GM21619 (cell line): ENCODE data around the gene PPP4R3A.
"Not testable (repeated sequence)": the region's sequence is repeated elsewhere in the genome, so short reads cannot be mapped to it uniquely, and the experiment has no call there.

Experiments used
- ATAC-seq: cut with Tn5 transposase; IDR thresholded peaks from one replicate; pipeline ENCODE4 v1.9.1; 2021; ENCODE audit not compliant: unreplicated experiment

The PPP4R3A gene

GRCh38 chr14:91444335-91445020 lies 65.6 kb downstream of the PPP4R3A start:
- no peak for ATAC-seq

- no peak for ATAC-seq
Observed at GRCh38 chr14:91439345-91439744, 70.8 kb downstream of the PPP4R3A start.

GRCh38 chr14:91438845-91439244 lies 71.3 kb downstream of the PPP4R3A start:
- no peak for ATAC-seq

GRCh38 chr14:91436266-91436665 lies 73.8 kb downstream of the PPP4R3A start:
- not testable (repeated sequence) for ATAC-seq

- no peak for ATAC-seq
Observed at GRCh38 chr14:91429385-91429784, 80.7 kb downstream of the PPP4R3A start.

GRCh38 chr14:91428931-91429330 lies 81.2 kb downstream of the PPP4R3A start:
- not testable (repeated sequence) for ATAC-seq

- ATAC-seq, result not testable (repeated sequence)
Observed at GRCh38 chr14:91425531-91425944, 84.6 kb downstream of the PPP4R3A start.

- ATAC-seq, result no peak
Observed at GRCh38 chr14:91424813-91425530, 85.1 kb downstream of the PPP4R3A start.

GRCh38 chr14:91420686-91421085 lies 89.4 kb downstream of the PPP4R3A start:
- no peak for ATAC-seq

GRCh38 chr14:91419451-91419850 lies 90.7 kb downstream of the PPP4R3A start:
- no peak for ATAC-seq

- ATAC-seq, result no peak
Observed at GRCh38 chr14:91419044-91419397, 91.1 kb downstream of the PPP4R3A start.

- ATAC-seq, result peak; percentile 22
Observed at GRCh38 chr14:91418387-91419043, 91.6 kb downstream of the PPP4R3A start.

- peak; percentile 13 for ATAC-seq
Observed at GRCh38 chr14:91417983-91418386, 92.1 kb downstream of the PPP4R3A start.

GRCh38 chr14:91417120-91417982 lies 92.8 kb downstream of the PPP4R3A start, which contains the start of gene CCDC88C:
CCDC88C (minus strand) TSS chr14:91417820; CDS start chr14:91417690, 130 bp downstream.
- ATAC-seq, result peak; percentile 43

GRCh38 chr14:91416744-91417119 lies 93.4 kb downstream of the PPP4R3A start:
- no peak for ATAC-seq

GRCh38 chr14:91415794-91416743 lies 94.0 kb downstream of the PPP4R3A start:
- ATAC-seq, result peak; percentile 55

- no peak for ATAC-seq
Observed at GRCh38 chr14:91414475-91414833, 95.7 kb downstream of the PPP4R3A start.

- ATAC-seq, result no peak
Observed at GRCh38 chr14:91413547-91414474, 96.3 kb downstream of the PPP4R3A start.

GRCh38 chr14:91412939-91413338 lies 97.2 kb downstream of the PPP4R3A start:
- ATAC-seq, result no peak
